BJ (cell line): ENCODE data around the gene TEN1. TPM values are rescaled to one million over a fixed set of nuclear protein-coding genes. Genes with fewer than 3 reads are reported as not detected.

ENCODE experiments used
- CTCF ChIA-PET: fragments of 350-600 bp; formaldehyde crosslinking; extraction: SDS; loops from one replicate; lab custom pipeline; 2021; ENCODE audit warnings: antibody characterized with exemption, inconsistent platforms; lab: Yijun Ruan, JAX
- POLR2A ChIA-PET: fragments of 300-600 bp; sonication (Branson Sonifier 250); formaldehyde crosslinking; extraction: SDS; loops from one replicate; lab custom pipeline; 2021; ENCODE audit warnings: antibody characterized with exemption; lab: Charles Lee
- DNase-seq: peaks from one replicate; pipeline ENCODE4 v3.0.0-alpha.2; 2011; ENCODE audit warnings: low read depth
- H3K27me3 ChIP-seq: 2 replicates; pipeline ENCODE4 v1.6.0; 2011; ENCODE audit warnings: low read length; ENCODE audit not compliant: control insufficient read depth, insufficient read depth
- H3K36me3 ChIP-seq: 2 replicates; pipeline ENCODE4 v1.5.1; 2011; ENCODE audit warnings: low read length; ENCODE audit not compliant: control insufficient read depth, insufficient read depth
- H3K4me3 ChIP-seq: 2 replicates; pipeline ENCODE4 v1.5.1; 2011; ENCODE audit warnings: low read depth, mild to moderate bottlenecking, control low read depth, low read length
- CTCF ChIP-seq: IDR thresholded peaks from 2 replicates; pipeline ENCODE4 v1.5.1; 2011; ENCODE audit warnings: low read depth, mild to moderate bottlenecking, control low read depth, inconsistent platforms, low read length, moderate library complexity; ENCODE audit not compliant: insufficient read depth
- polyA plus RNA-seq: library from polyadenylated mRNA; depleted of rRNA; stranded (reverse); fragments of >200 nt; gene quantifications from 2 replicates; pipeline ENCODE4 v1.2.3, GENCODE V29; 2011

The TEN1 gene
- polyA plus RNA-seq, 1 experiment: 25.6 TPM

GRCh38 chr17:76046064-76046463 lies 67.0 kb downstream of the TEN1 start:
- Histone ChIP-seq H3K27me3 (no peaks in the 10 kb centered on the region), H3K4me3 (no peak overlapping the region), H3K36me3 (peaks cover 41% of the 10 kb centered on the region)
- ChIA-PET CTCF (interaction anchor here (0.8 kb wide), 1 partner anchor 76 kb away, joined by 3 read pairs; no protein-coding TSS in a partner anchor), POLR2A (no interaction called here)
- no peak for DNase-seq
- no peak for TF ChIP-seq CTCF

GRCh38 chr17:76048025-76048605 lies 69.1 kb downstream of the TEN1 start:
- no peak for DNase-seq
- H3K36me3 ChIP-seq: peaks cover 37% of the 10 kb centered on the region

GRCh38 chr17:76048711-76049110 lies 69.7 kb downstream of the TEN1 start:
- CTCF ChIA-PET: interaction anchor here (0.7 to 2.5 kb wide), 3 partner anchors 24 to 34 kb away, joined by 3 to 7 read pairs (median 4); partner anchors contain the start of gene SRP68

More at GRCh38 chr17:76048025-76048605, 69.1 kb downstream of the TEN1 start:
- CTCF ChIA-PET: interaction anchor here (1.3 to 2.1 kb wide), 3 partner anchors 23 to 34 kb away, joined by 3 to 9 read pairs (median 4); no protein-coding TSS in a partner anchor
- no peak for TF ChIP-seq CTCF
- POLR2A ChIA-PET: no interaction called here
- Histone ChIP-seq H3K27me3 (no peaks in the 10 kb centered on the region), H3K4me3 (no peak overlapping the region)

GRCh38 chr17:76049239-76049638 lies 70.2 kb downstream of the TEN1 start:
- H3K27me3 ChIP-seq: no peaks in the 10 kb centered on the region
- TF ChIP-seq CTCF: no peak
- ChIA-PET CTCF (interaction anchor here (0.7 to 2.5 kb wide), 3 partner anchors 23 to 35 kb away, joined by 3 to 7 read pairs (median 4); partner anchors contain the start of gene SRP68), POLR2A (no interaction called here)
- H3K4me3 ChIP-seq: no peak overlapping the region
- no peak for DNase-seq
- peaks cover 34% of the 10 kb centered on the region for H3K36me3 ChIP-seq

More at GRCh38 chr17:76048711-76049110, 69.7 kb downstream of the TEN1 start:
- no peak for TF ChIP-seq CTCF
- Histone ChIP-seq H3K36me3 (peaks cover 33% of the 10 kb centered on the region), H3K27me3 (no peaks in the 10 kb centered on the region), H3K4me3 (no peak overlapping the region)
- POLR2A ChIA-PET: no interaction called here
- DNase-seq: no peak

- POLR2A ChIA-PET: no interaction called here
- DNase-seq: no peak
- Histone ChIP-seq H3K4me3 (no peak overlapping the region), H3K36me3 (peaks cover 30% of the 10 kb centered on the region), H3K27me3 (no peaks in the 10 kb centered on the region)
- TF ChIP-seq CTCF: no peak
- CTCF ChIA-PET: interaction anchor here (1.1 to 2.5 kb wide), 3 partner anchors 16 to 36 kb away, joined by 3 to 7 read pairs (median 4); no protein-coding TSS in a partner anchor
These were observed 70.9 kb downstream of the TEN1 start for GRCh38 chr17:76049836-76050537.
